Hematopoietic multipotent progenitor cell treated with erythropoietin and hydrocortisone succinate and interleukin-3 and kit ligand, for 4 days (in vitro differentiated cells): ENCODE results near the gene STK38.
A peak's percentile ranks its signal among the peaks of the same experiment; 100 is the strongest.

Experiments
- DNase-seq: peaks from one replicate; pipeline ENCODE4 v3.0.0-alpha.2; 2015

STK38 gene

DNA sequence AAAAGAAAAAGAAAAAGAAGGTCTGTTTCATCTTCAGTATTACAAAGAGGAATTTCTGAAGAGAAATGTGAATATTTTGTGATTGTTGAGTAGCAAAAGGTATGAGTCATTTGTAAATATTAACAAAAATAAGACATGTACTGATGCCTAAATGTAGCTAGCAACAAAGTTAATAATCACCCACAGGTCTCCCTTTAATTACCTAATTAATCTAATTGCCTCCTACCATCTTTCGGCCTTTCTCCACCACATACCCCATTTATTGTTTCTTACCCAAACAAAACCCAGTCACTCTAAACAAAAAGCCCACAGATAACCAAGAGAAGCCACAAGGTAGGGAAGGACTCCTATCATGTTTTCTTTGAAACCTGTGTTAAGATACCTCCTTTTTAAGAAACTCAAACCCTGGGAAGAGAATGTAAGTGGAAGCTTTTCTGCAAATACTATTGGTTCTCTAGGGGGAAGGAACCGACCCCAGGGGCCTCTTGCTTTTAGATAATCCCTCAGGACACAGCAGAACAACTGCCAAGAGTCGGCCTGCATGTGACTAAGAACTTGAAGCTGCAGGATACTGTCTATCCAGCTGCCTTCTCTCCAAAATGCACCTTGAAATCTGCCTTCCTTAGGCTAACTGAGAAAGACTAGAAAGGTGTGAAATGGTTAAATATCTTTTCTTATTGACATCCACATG, 16.1 kb upstream of the STK38 start:
- DNase-seq: no peak

DNA sequence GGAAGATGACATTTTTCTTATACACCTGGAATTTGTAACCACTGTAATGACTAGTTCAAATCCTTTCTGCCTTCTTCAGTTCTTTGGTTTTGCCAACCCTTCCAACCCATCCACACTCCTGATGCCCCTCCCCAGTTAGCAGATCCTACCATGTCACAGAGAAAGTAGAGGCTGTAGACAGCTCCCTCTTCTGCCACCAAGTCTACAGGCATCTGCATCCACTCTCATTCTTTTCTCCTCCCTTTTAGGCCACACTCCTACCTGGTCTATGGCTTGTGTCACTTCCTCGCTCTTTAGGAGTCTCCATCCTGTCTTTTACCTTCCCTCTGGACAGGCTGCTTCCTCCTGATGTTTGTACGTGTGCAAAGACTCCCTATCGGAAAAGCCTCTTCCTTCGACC, 13.5 kb upstream of the STK38 start:
- no peak for DNase-seq

- no peak for DNase-seq
These were observed 11.9 kb upstream of the STK38 start for GRCh38 chr6:36559011-36559793.

DNA sequence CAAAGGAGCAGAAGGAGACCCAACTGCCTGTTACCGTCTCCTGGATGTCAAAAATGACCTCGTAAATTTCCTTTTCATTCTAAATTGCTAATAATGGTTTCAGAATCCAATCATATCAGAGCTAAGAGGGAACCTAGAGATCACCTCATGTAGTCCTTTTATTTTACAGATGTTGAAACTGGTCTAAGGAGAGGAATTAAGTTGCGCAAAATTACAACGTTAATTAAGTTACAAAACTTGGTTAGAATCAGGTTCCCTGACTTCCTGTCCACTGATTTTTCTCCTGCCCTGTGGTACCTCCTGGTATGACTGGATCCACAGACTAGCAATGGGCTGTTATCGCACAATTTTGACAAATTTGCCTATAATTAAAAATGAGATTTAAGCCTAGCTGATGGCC, 9.0 kb upstream of the STK38 start:
- DNase-seq: peak; percentile 41

- DNase-seq: no peak
These were observed 8.5 kb upstream of the STK38 start for GRCh38 chr6:36555750-36556252.

GRCh38 chr6:36550473-36551000, 3.3 kb upstream of the STK38 start:
- no peak for DNase-seq

DNA sequence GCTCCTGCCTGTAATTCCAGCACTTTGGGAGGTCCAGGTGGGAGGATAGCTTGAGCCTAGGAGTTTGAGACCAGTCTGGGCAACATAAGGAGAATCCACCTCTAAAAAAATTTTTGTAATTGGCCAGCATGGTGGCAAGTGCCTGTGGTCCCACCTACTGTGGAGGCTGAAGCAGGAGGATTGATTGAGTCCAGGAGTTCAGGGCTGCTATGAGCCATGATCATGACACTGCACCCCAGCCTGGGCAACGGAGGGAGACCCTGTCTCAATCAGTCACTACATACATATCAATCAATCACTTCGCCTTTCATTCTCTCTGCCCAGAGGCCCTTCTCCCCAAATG, 1.1 kb upstream of the STK38 start:
- DNase-seq: no peak

DNA sequence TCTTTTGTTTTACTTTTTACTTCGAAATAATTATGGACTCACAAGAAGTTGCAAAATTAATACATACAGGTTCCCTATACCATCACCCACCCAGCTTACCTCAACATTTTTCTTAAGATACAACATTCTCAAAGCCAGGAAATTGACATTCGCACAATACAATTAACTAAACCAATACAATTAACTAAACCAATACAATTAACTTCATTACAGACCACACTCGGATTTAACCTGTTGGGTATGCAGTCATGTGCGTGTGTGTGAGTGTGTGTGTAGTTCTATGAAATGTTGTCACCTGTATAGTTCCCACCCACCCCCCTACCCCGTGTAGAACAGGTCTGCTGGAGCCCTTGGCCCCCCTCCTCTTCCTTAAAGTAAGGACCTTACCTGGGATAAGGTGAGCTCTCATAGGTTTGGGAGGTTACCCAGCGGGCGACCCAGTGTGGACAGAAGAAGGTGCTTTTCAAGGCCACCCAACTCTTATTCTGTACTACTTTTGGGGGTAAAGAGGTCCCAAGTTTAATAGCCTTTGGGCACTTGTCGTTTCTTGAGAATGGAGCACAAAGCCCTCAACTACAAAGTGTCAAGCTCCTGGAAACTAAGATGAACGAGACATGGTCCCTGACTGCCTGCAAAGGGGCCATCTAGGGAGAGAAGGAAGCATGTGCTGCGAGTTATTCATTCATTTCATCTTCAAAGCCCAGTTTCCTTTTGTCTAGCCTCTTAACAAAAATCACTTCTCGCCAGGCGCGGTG, 544 bp upstream of the STK38 start:
- no peak for DNase-seq

- peak; percentile 61 for DNase-seq
These were observed 865 bp downstream of the STK38 start for GRCh38 chr6:36546308-36546919.

- DNase-seq: no peak
These were observed 1.4 kb downstream of the STK38 start for GRCh38 chr6:36545767-36546307.

GRCh38 chr6:36544228-36544627, 3.1 kb downstream of the STK38 start:
- DNase-seq: peak; percentile 81

DNA sequence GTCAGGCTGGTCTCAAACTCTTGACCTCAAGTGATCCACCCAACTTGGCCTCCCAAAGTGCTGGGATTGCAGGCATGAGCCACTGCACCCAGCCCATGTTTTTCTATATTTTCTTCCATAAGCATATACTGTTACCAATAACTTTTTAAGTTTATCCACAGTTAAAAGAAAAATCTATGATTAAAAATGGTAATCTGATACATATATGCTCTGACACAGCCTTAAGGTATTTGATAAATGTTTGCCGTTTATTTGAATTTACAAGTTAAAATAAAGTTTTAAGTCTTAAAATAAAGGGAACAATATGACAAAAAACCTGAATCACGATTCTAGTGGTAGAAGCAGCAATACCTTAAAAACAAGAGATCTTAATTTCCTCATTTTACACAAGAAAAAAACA, 5.2 kb downstream of the STK38 start:
- no peak for DNase-seq

DNA sequence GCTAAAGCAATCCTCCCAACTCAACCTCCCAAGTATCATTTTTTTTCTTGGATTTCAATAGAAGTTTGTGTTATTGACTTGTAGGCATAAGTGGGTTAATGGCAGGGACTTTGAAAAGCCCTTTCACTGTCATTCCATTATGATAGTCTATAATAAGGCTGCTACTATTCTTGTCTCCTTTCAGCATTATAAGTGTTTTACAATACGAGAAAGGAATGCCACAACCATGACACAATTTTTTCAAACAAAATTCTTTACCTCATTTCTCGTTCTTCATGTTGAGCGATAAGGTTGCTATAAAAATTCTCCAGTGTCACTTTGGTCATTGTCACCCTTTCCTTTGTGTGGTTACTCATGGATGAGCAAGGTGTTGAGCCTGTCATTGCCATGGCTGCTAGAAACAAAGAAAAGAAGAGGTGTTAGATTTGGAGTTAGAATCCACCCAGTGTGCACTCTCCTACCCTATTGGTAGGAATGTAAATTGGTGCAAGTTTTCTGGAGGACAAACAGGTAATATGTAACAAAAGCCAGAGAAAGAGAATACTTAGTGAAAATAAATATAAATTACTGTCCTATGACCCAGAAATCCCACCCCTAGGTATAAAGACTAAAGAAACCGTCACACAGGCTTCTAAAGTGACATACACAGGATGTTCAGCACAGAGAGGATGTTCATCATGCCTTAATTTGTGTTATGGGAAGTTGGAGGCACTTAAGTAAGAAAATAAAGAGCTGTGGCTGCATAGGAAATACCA, 7.3 kb downstream of the STK38 start:
- no peak for DNase-seq

DNA sequence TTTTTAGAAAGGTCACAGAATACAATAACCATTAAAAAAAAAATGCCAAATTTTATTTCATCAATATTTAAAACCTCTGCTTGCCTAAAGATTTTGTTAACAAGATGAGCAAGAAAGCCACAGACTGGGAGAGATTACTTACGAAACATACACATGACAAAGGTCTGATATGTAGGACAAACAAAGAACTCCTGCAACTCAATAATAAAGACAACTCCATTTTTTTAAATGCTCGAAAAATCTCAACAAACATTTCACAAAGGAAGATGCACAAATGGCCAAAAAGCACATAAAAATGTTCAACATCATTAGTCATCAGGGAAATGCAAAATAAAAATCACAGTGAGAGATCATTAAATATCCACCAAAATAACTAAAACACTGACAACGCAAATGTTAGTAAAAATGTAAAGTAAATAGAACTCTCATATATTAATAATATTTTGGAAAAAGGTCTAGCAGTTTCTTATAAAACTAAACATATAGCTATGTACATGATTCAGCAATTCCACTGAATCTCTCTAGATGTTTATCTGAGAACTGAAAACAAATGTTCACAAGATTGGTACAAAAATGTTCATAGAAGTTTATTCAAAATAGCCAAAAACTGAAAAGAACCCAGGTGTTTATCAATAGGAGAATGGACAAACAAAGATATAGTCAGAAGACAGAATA, 10.3 kb downstream of the STK38 start:
- no peak for DNase-seq

DNA sequence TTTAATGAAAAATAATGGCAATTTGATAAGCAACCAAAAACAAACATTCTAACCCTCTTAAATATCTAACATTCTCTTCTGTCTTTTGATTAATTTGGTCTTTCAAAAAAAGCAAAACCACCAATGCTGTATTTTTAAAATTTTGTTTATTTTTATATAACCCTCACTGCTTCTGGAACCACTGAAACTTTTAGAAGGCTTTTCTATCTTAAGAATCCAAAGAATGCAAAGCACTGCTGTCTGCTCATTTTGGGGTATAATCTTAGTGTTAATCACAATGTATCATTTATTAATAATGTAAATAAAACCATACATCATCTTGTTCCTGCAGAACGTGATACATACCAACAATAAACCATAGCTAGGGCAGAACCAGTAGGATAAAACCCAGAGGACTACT, 14.0 kb downstream of the STK38 start:
- no peak for DNase-seq

DNA sequence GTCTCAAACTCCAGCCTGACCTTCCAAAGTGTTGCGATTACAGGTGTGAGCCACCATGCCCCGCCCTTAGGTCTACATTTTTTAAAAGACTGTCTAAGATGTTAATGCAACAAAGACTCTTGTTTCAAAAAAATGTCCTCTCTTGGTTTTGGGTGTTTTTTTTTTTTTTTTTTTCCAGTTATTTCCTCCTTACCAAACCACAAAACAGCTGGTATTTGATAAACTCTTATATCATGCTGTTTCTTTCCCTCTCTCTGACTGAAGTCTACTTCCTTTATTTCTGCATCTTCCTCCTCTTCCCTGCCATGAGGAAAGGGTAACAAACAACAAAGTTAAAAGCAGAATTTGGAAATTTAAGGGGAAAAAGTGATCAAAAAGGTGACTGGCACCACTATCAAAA, 21.2 kb downstream of the STK38 start:
- peak; percentile 89 for DNase-seq

DNA sequence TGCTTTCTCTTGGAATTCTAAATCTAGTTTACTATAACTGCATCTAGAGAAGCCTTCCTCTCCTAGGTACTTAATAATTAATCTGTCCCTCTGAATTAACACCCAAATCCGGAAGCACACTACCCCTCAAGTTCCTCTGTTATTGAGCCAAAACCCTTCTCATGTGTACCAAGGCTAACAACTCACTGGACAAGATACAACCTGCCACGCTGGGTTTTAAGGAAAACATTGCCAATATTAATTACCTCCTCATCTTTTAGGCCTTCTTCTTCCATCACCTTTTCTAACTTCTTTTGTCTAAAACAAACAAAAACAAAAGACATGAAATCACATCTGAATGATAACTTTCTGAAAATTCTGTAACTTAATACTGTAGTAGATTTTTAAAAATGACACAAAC, 21.9 kb downstream of the STK38 start:
- DNase-seq: no peak

DNA sequence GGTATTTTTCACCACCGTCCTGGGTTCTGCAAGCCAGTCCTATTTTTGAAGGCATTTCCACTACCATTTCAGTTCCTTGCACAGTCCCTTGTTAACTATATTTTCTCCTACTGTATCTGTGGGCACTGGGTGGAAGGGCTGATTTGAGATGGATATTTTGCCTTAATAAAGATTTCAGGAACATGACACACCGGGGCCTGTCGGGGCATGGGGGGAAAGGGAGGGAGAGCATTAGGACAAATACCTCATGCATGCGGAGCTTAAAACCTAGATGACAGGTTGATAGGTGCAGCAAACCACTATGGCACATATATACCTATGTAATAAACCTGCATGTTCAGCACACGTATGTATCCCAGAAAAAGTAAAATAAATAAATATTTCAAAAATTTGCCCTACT, 22.4 kb downstream of the STK38 start:
- DNase-seq: no peak

GRCh38 chr6:36523936-36524499, 23.3 kb downstream of the STK38 start:
- no peak for DNase-seq

- no peak for DNase-seq
These were observed 23.8 kb downstream of the STK38 start for GRCh38 chr6:36523451-36523850.

DNA sequence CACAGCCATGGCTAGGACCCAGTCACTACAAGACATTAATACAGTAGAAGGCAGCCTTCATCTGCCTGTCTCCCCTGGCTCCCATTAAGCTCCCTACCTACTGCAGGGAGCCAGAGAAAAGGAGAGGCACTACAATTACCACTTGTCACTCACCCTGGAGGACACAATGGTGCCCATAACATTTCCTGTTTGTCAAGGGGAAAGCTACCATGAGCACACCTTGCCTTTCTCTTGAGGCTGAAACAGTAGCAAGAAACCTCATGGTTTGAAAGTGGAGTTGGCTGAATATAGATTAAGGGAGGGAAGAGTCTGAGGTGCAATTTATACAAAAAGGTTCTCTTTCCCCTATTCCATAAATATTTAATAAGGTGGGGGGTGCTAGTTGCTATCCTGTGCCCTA, 27.9 kb downstream of the STK38 start:
- DNase-seq: no peak
